ENCODE results near the gene GAL3ST1.
"Not testable (repeated sequence)": the region's sequence is repeated elsewhere in the genome, so short reads cannot be mapped to it uniquely, and the experiment has no call there.

Gene GAL3ST1

DNA sequence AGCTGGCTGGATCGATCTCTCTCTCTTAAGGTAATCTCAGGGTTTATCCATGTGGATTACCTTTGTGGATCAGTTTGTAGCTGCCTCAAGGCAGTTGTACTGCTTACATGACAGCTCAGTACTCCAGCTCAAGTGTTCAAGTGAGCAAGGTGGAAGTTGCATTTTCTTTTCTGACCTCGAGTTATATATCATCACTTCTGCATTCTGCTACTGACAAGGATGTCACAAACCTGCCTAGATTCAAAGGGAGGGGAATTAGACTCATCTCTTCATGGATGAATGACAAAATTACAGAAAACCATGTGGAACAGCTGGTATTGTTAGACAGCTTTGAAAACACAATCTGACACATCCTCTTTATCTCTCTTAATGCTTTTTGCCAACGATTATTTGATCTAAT, 26.5 kb upstream of the GAL3ST1 start:
- H3K27me3 ChIP-seq (ENCODE audit: insufficient read depth, low read length, poor library complexity), result no peaks in the 10 kb centered on the region
- no peaks in the 10 kb centered on the region for H3K4me1 ChIP-seq (ENCODE audit: insufficient read depth, low read length)
- H3K4me3 ChIP-seq (ENCODE audit: low read depth in 1 of 2, low read length in 2 of 2), result no peak overlapping the region
- no peak overlapping the region for H3K9ac ChIP-seq (ENCODE audit: low read depth, low read length)
- no peak for DNase-seq
- no peak overlapping the region for H3K27ac ChIP-seq (ENCODE audit: low read length)
- no peak overlapping the region for H3K4me2 ChIP-seq (ENCODE audit: insufficient read depth, low read length)
- H2AFZ ChIP-seq (ENCODE audit: low read depth, low read length), result no peak overlapping the region
- ATAC-seq (ENCODE audit: insufficient read depth, low read depth), result no peak
- no peaks in the 10 kb centered on the region for H3K36me3 ChIP-seq (ENCODE audit: insufficient read depth, low read length)
- H3K79me2 ChIP-seq (ENCODE audit: insufficient read depth, low read length), result no peaks in the 10 kb centered on the region
- no peaks in the 10 kb centered on the region for H3K9me3 ChIP-seq (ENCODE audit: insufficient read depth, low read length, severe bottlenecking)
- H4K20me1 ChIP-seq (ENCODE audit: insufficient read depth, low read length), result no peaks in the 10 kb centered on the region
- TF ChIP-seq CTCF (IDR thresholded peaks at IDR 0.05; ENCODE audit: borderline replicate concordance, extremely low read depth, low read length, poor library complexity, severe bottlenecking) (no peak), EZH2 (IDR thresholded peaks at IDR 0.05; ENCODE audit: borderline replicate concordance, low read depth, low read length, severe bottlenecking) (no peak)

DNA sequence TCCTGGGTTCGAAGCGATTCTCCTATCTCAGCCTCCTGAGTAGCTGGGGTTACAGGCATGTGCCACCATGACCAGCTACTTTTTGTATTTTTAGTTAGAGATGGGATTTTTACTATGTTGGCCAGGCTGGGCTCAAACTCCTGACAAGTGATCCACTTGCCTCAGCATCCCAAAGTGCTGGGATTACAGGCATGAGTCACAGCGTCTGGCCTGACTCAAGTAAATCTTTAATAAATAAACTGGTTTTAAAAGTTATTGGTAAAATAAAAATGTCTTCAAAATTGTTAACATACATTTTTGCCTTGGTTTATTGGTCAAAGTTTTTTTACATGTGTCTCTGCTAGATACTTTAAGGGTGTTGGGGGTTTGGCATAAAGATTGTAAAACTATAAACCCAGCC, 24.5 kb upstream of the GAL3ST1 start:
- no peaks in the 10 kb centered on the region for H3K79me2 ChIP-seq (ENCODE audit: insufficient read depth, low read length)
- no peaks in the 10 kb centered on the region for H3K36me3 ChIP-seq (ENCODE audit: insufficient read depth, low read length)
- H3K4me2 ChIP-seq (ENCODE audit: insufficient read depth, low read length), result no peak overlapping the region
- TF ChIP-seq EZH2 (IDR thresholded peaks at IDR 0.05; ENCODE audit: borderline replicate concordance, low read depth, low read length, severe bottlenecking) (no peak), CTCF (IDR thresholded peaks at IDR 0.05; ENCODE audit: borderline replicate concordance, extremely low read depth, low read length, poor library complexity, severe bottlenecking) (no peak)
- no peaks in the 10 kb centered on the region for H4K20me1 ChIP-seq (ENCODE audit: insufficient read depth, low read length)
- H3K27ac ChIP-seq (ENCODE audit: low read length), result no peak overlapping the region
- no peaks in the 10 kb centered on the region for H3K9me3 ChIP-seq (ENCODE audit: insufficient read depth, low read length, severe bottlenecking)
- H3K4me3 ChIP-seq (ENCODE audit: low read depth in 1 of 2, low read length in 2 of 2), result no peak overlapping the region
- H2AFZ ChIP-seq (ENCODE audit: low read depth, low read length), result no peak overlapping the region
- DNase-seq, result no peak
- ATAC-seq (ENCODE audit: insufficient read depth, low read depth), result no peak
- H3K9ac ChIP-seq (ENCODE audit: low read depth, low read length), result no peak overlapping the region
- H3K27me3 ChIP-seq (ENCODE audit: insufficient read depth, low read length, poor library complexity), result no peaks in the 10 kb centered on the region
- H3K4me1 ChIP-seq (ENCODE audit: insufficient read depth, low read length), result no peaks in the 10 kb centered on the region

DNA sequence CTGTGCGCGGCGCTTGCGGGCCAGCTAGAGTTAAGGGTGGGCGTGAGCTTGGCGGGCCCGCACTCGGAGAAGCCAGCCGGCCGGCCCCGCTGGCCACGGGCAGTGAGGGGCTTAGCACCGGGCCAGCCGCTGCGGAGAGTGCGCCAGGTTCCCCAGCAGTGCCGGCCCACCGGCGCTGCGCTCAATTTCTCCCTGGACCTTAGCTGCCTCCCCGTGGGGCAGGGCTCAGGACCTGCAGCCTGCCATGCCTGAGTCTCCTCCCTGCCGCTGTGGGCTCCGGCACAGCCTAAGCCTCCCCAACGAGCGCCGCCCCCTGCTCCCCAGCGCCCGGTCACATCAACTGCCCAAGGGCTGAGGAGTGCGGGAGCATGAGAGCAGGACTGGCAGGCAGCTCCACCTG, 22.4 kb upstream of the GAL3ST1 start:
- Histone ChIP-seq H3K36me3 (ENCODE audit: insufficient read depth, low read length) (no peaks in the 10 kb centered on the region), H2AFZ (ENCODE audit: low read depth, low read length) (no peak overlapping the region), H3K4me1 (ENCODE audit: insufficient read depth, low read length) (peaks cover 5% of the 10 kb centered on the region), H3K27me3 (ENCODE audit: insufficient read depth, low read length, poor library complexity) (no peaks in the 10 kb centered on the region), H3K4me3 (ENCODE audit: low read depth in 1 of 2, low read length in 2 of 2) (no peak overlapping the region), H3K27ac (ENCODE audit: low read length) (no peak overlapping the region), H3K4me2 (ENCODE audit: insufficient read depth, low read length) (no peak overlapping the region), H3K9ac (ENCODE audit: low read depth, low read length) (no peak overlapping the region), H4K20me1 (ENCODE audit: insufficient read depth, low read length) (no peaks in the 10 kb centered on the region), H3K9me3 (ENCODE audit: insufficient read depth, low read length, severe bottlenecking) (no peaks in the 10 kb centered on the region), H3K79me2 (ENCODE audit: insufficient read depth, low read length) (no peaks in the 10 kb centered on the region)
- TF ChIP-seq CTCF (IDR thresholded peaks at IDR 0.05; ENCODE audit: borderline replicate concordance, extremely low read depth, low read length, poor library complexity, severe bottlenecking) (no peak), EZH2 (IDR thresholded peaks at IDR 0.05; ENCODE audit: borderline replicate concordance, low read depth, low read length, severe bottlenecking) (no peak)
- DNase-seq, result no peak
- ATAC-seq (ENCODE audit: insufficient read depth, low read depth), result no peak

- H3K4me1 ChIP-seq (ENCODE audit: insufficient read depth, low read length), result peaks cover 5% of the 10 kb centered on the region
- H3K4me3 ChIP-seq (ENCODE audit: low read depth in 1 of 2, low read length in 2 of 2), result no peak overlapping the region
- no peaks in the 10 kb centered on the region for H3K9me3 ChIP-seq (ENCODE audit: insufficient read depth, low read length, severe bottlenecking)
- TF ChIP-seq CTCF (IDR thresholded peaks at IDR 0.05; ENCODE audit: borderline replicate concordance, extremely low read depth, low read length, poor library complexity, severe bottlenecking) (no peak), EZH2 (IDR thresholded peaks at IDR 0.05; ENCODE audit: borderline replicate concordance, low read depth, low read length, severe bottlenecking) (no peak)
- no peak overlapping the region for H3K27ac ChIP-seq (ENCODE audit: low read length)
- H3K27me3 ChIP-seq (ENCODE audit: insufficient read depth, low read length, poor library complexity), result no peaks in the 10 kb centered on the region
- no peak overlapping the region for H3K9ac ChIP-seq (ENCODE audit: low read depth, low read length)
- H2AFZ ChIP-seq (ENCODE audit: low read depth, low read length), result no peak overlapping the region
- ATAC-seq (ENCODE audit: insufficient read depth, low read depth) (no peak), DNase-seq (no peak)
- H3K4me2 ChIP-seq (ENCODE audit: insufficient read depth, low read length), result no peak overlapping the region
- H4K20me1 ChIP-seq (ENCODE audit: insufficient read depth, low read length), result no peaks in the 10 kb centered on the region
- H3K36me3 ChIP-seq (ENCODE audit: insufficient read depth, low read length), result no peaks in the 10 kb centered on the region
- peaks cover 5% of the 10 kb centered on the region for H3K79me2 ChIP-seq (ENCODE audit: insufficient read depth, low read length)
Observed at GRCh38 chr22:30596199-30596598, 21.7 kb upstream of the GAL3ST1 start.

- not testable (repeated sequence) for H3K9me3 ChIP-seq (ENCODE audit: insufficient read depth, low read length, severe bottlenecking); H3K27ac ChIP-seq (ENCODE audit: low read length); DNase-seq; ATAC-seq (ENCODE audit: insufficient read depth, low read depth); H3K9ac ChIP-seq (ENCODE audit: low read depth, low read length); H2AFZ ChIP-seq (ENCODE audit: low read depth, low read length); H3K27me3 ChIP-seq (ENCODE audit: insufficient read depth, low read length, poor library complexity)
- Histone ChIP-seq H4K20me1 (ENCODE audit: insufficient read depth, low read length) (peaks cover 22% of the 10 kb centered on the region; the same call in 1 of the 2 replicates), H3K36me3 (ENCODE audit: insufficient read depth, low read length) (peaks cover 28% of the 10 kb centered on the region), H3K4me2 (ENCODE audit: insufficient read depth, low read length) (peak overlapping the region; percentile 88), H3K79me2 (ENCODE audit: insufficient read depth, low read length) (peaks cover 29% of the 10 kb centered on the region), H3K4me3 (ENCODE audit: low read depth in 1 of 2, low read length in 2 of 2) (peak overlapping the region in 1 of 2 experiments; percentile 70; a peak in 2 of 4 replicates), H3K4me1 (ENCODE audit: insufficient read depth, low read length) (peaks cover 25% of the 10 kb centered on the region)
Observed at GRCh38 chr22:30592360-30592713, 17.9 kb upstream of the GAL3ST1 start.
